GM12801 (cell line): ENCODE data around the gene DYSF.

ENCODE experiments used
- TF ChIP-seq, protein P1 (sequence below): IDR thresholded peaks from one replicate; pipeline ENCODE4 v1.5.1; 2011; ENCODE audit warnings: control low read depth; ENCODE audit not compliant: insufficient read length; ENCODE audit errors: extremely low read depth

The DYSF gene

DNA sequence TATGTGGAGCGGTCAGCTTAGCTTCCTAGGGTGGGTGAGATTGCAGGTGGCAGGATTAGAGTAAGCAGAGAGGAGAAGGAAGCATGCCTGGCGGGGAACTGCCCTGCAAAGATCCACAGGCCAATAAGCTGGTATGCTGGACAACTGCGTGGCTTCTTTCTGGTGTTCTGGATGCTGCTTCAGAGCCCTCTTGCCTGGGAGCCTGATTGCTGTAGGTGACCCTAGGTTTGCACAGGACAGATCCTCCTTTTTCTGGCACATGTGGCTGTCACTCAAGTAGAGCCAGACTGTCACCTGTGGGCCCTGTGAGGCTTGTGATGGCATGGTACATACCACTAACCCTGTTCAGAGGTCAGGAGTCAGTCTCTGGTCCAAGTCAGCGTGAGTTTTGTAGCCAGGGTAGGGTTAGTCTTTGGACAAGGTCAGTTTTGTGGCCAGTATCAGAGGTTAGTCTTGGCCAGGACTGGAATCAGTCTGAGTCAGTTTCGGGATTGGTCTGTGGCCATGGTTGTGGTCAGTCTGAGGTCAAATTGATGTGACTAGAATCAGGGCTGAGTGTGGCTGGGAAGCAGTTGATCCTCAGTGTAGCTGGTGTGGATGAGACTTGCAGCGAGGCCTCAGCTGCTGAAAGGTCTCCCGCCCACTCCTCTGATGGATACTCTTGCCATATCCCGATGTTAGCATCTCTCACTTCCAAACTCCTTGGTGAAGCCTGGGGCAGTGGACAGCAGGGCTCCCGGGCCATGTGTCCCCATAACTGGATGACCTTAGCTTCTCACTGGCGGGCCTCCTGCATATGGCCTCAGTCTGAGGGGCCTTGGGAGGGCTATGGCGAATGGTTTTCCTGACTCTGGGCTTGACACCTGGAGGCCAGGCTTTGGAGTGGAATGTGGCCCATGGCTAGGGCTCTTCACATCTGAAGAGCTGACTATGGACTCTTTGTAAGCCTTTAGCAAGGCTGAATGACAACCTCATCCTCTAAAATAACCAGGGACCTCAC is 260.5 kb downstream of the DYSF start:
- TF ChIP-seq, protein P1, sequence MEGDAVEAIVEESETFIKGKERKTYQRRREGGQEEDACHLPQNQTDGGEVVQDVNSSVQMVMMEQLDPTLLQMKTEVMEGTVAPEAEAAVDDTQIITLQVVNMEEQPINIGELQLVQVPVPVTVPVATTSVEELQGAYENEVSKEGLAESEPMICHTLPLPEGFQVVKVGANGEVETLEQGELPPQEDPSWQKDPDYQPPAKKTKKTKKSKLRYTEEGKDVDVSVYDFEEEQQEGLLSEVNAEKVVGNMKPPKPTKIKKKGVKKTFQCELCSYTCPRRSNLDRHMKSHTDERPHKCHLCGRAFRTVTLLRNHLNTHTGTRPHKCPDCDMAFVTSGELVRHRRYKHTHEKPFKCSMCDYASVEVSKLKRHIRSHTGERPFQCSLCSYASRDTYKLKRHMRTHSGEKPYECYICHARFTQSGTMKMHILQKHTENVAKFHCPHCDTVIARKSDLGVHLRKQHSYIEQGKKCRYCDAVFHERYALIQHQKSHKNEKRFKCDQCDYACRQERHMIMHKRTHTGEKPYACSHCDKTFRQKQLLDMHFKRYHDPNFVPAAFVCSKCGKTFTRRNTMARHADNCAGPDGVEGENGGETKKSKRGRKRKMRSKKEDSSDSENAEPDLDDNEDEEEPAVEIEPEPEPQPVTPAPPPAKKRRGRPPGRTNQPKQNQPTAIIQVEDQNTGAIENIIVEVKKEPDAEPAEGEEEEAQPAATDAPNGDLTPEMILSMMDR, result no peak

DNA sequence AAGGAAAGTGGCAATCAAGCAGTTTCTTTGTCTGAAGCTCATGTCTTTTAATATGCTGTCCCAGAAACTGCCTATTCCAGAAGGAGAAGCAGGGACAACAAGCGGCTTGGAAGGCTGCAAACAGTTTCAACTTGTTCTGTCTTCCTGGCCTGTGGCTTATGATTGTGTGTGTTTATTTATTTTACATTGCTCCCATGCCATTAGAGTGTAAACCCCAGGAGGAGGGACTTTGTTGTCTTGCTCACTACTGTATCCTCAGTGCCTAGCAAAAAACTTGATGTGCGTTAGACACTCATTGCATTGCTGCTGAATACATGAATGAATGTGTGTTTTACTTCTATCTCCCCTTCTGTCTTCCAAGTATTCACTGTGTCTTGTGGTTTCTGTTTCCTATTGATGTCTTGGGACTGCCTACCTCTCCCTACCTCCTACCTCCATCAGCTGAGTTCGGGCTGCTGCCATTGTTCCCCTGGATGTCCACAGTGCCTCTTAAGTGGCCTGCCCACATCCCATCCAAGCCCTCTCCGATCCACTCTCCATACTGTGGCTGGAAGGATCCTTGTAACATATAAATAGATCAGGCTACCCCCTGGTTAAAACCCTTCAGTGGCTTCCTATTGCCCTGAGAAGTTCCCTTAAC is 261.4 kb downstream of the DYSF start:
- TF ChIP-seq, protein P1, result no peak

DNA sequence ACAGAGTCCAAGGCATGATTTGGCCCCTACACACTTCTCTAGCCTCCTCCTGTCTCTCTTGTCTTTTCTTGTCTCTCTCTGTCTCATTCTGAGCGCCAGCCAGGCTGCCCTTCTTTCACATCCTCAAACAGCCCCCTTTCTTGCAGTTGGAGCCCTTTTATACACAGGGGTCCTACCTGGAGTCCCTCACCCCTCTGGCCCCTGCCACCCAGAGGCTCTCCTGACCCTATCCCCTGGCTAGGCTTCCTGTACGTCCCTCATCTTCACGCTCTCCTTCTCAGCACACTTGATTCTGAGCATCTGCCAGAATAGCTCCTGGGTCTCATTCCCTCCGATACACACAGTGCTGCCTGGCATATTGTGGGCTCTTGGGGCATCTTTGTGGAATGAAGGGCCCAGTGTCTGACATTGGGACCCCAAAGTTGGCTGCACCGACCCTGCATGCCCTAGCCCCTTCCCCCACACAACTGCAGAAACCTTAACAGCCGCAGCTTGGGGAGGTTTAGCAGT is 261.9 kb downstream of the DYSF start:
- TF ChIP-seq, protein P1, result no peak

DNA sequence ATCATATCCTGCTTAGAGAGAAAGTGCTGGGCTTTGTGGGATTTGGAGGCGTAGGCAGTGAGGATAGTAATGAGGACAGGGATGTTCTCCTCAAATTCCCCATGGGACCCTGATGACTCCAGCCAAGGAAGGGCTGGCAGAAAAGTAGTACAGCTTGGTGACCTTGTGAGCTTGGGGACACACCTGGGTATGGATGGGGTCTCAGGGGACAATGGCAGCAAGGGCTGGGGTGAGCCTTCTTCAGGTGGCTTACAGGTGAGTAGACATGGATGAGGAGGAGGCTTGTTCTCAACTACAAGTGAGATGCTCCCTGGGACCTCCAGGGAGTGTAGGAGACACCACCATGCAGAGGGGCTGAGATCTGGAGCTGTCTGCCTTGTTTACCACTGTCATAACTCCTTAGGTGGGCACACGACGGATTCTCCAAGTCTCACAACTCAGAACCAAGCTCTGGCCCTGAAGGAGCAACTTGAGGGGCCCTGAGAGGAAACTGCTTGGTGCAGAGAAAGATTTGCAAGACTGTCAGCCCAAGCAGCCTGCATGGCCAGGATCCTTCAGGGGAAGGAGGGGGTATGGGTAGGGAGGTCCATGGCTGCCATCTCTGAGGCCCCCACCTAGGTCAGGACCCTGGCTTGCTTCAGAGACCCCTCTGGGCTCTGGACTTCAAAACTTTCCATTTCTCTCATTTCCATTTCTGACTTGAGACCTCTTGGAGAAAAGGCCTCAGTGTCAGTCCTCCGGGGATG is 262.8 kb downstream of the DYSF start:
- TF ChIP-seq, protein P1, result no peak

DNA sequence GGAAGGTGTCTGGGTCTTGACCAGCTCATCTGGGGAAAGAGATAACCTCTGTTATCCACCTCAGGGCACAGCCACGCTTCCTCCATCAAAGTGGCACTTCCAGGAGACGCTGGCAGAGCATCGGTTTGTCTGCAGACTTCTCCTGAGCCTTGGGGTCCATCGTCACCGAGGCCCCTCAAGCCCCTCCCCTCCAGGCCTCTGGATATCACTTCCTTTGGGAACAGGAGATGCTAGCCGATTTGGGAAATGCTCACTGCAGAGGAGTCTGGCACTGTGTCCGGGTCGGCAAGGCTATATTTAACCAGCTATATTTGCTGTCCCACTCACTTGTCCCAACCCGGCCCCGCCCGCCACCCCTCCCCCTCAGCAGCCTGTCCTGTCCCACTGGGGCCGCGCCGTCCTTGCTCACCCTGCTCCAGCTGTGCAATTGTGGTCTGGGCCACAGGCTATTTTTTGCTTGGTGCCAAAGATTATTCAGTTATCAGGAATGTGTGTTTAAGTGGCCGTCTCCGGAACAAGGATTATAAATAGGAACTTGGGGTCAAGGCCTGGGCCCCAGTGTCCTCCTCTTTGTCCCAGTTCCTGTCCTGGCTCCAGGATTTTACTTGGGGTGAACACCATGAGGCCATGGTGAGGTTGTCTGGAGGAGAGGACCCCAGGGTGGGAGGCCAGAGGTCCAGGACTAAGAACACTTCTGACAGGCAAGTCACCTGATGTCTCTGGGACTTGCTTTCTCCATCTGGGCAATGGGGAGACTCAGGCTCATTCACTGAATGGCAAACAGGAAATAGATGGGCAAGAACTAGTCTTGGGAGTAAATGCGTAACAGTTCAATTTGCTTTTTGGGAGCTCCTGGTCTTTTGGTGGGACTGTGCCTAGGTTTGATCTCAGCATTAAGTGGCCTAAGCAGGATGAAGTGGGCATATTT is 263.6 kb downstream of the DYSF start:
- TF ChIP-seq, protein P1, result no peak

DNA sequence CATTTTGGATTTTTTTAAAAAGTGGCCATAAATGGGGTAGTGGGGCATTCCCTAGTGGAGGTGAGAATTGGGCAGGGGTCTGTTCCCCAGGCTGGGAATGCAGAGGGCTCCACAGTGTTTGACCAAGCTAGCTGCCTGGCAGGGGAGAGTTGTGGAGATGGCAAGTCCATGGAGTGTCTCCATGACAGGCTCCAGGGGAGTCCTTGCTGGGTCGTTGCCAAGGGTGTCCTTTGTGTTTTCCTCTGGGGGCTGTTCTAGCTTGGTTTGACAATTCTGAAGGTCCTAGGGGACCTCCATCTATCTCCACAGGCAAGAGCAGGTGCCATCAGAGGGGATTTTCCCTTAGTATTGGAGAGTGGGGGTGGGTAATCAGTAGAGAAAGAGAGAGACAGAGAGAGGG is 265.3 kb downstream of the DYSF start:
- TF ChIP-seq, protein P1, result no peak
